Astrocyte (in vitro differentiated cells and primary cell): ENCODE results near the gene NPIPA5. TPM values are rescaled to one million over a fixed set of nuclear protein-coding genes. Genes with fewer than 3 reads are reported as not detected.
"Not testable (repeated sequence)": the region's sequence is repeated elsewhere in the genome, so short reads cannot be mapped to it uniquely, and the experiment has no call there.

Source experiments
- DNase-seq: peaks from one replicate; pipeline ENCODE4 v3.0.0-alpha.2; 2010; ENCODE audit warnings: low read depth
- FAIRE-seq: peaks from 2 replicates; lab custom pipeline; 2011; peaks lifted over from hg19 to GRCh38; lab: Jason Lieb, UNC
- H2AFZ ChIP-seq: 2 replicates; pipeline ENCODE4 v1.6.0; 2012; ENCODE audit warnings: low read depth, low read length, inconsistent platforms
- H3K27ac ChIP-seq: 2 replicates; pipeline ENCODE4 v1.5.1; 2011; ENCODE audit warnings: low read depth, low read length, inconsistent platforms
- H3K27me3 ChIP-seq: 2 replicates; pipeline ENCODE4 v1.6.0; 2011; ENCODE audit warnings: low read length, inconsistent platforms; ENCODE audit not compliant: insufficient read depth
- H3K36me3 ChIP-seq: 2 replicates; pipeline ENCODE4 v1.5.1; 2011; ENCODE audit warnings: low read length, inconsistent platforms; ENCODE audit not compliant: insufficient read depth
- H3K4me1 ChIP-seq: 2 replicates; pipeline ENCODE4 v1.5.1; 2011; ENCODE audit warnings: low read length, inconsistent platforms; ENCODE audit not compliant: insufficient read depth
- H3K4me2 ChIP-seq: 2 replicates; pipeline ENCODE4 v1.6.0; 2012; ENCODE audit warnings: low read length, inconsistent platforms
- H3K4me3 ChIP-seq: 2 replicates; pipeline ENCODE4 v1.5.1; 2011; ENCODE audit warnings: low read depth, mild to moderate bottlenecking, low read length, inconsistent platforms; ENCODE audit not compliant: insufficient read depth
- H3K79me2 ChIP-seq: 2 replicates; pipeline ENCODE4 v1.6.0; 2012; ENCODE audit warnings: mild to moderate bottlenecking, low read length, inconsistent platforms; ENCODE audit not compliant: insufficient read depth
- H3K9ac ChIP-seq: 2 replicates; pipeline ENCODE4 v1.6.0; 2012; ENCODE audit warnings: mild to moderate bottlenecking, low read length, inconsistent platforms
- H3K9me3 ChIP-seq: 2 replicates; pipeline ENCODE4 v1.5.1; 2012; ENCODE audit warnings: low read depth, mild to moderate bottlenecking, low read length, inconsistent platforms; ENCODE audit not compliant: insufficient read depth
- H4K20me1 ChIP-seq: 2 replicates; pipeline ENCODE4 v1.6.0; 2012; ENCODE audit warnings: low read length, inconsistent platforms; ENCODE audit not compliant: insufficient read depth
- H3K27ac Mint-ChIP-seq: one replicate; pipeline ENCODE4 v1.8.0; 2021; ENCODE audit warnings: mild to moderate bottlenecking, mixed read lengths; ENCODE audit not compliant: unreplicated experiment
- H3K27me3 Mint-ChIP-seq: one replicate; pipeline ENCODE4 v1.8.0; 2021; ENCODE audit warnings: low read depth, mixed read lengths; ENCODE audit not compliant: unreplicated experiment
- H3K36me3 Mint-ChIP-seq: one replicate; pipeline ENCODE4 v1.8.0; 2021; ENCODE audit warnings: low read depth, mixed read lengths; ENCODE audit not compliant: unreplicated experiment
- H3K4me1 Mint-ChIP-seq: one replicate; pipeline ENCODE4 v1.8.0; 2021; ENCODE audit warnings: low read depth, mixed read lengths; ENCODE audit not compliant: unreplicated experiment
- H3K4me3 Mint-ChIP-seq: one replicate; pipeline ENCODE4 v1.8.0; 2021; ENCODE audit warnings: mild to moderate bottlenecking, moderate library complexity, mixed read lengths; ENCODE audit not compliant: unreplicated experiment
- H3K9me3 Mint-ChIP-seq: one replicate; pipeline ENCODE4 v1.8.0; 2021; ENCODE audit warnings: mild to moderate bottlenecking, mixed read lengths; ENCODE audit not compliant: unreplicated experiment
- CTCF ChIP-seq: IDR thresholded peaks from 2 replicates; pipeline ENCODE4 v1.5.1; 2011; ENCODE audit warnings: low read depth, mild to moderate bottlenecking, inconsistent platforms, low read length, moderate library complexity; ENCODE audit not compliant: insufficient read depth
- EZH2 ChIP-seq: IDR thresholded peaks from 2 replicates; pipeline ENCODE4 v1.6.1; 2012; ENCODE audit warnings: mild to moderate bottlenecking, low read length, inconsistent platforms; ENCODE audit not compliant: insufficient read depth
- total RNA-seq: library from RNA; stranded (reverse); gene quantifications from 2 replicates; pipeline ENCODE4 v1.2.1, GENCODE V29; 2021

NPIPA5 gene
- total RNA-seq, 1 donor from 2014 or later, result 0.82 TPM

- not testable (repeated sequence) for H3K9me3 ChIP-seq, H2AFZ ChIP-seq, H3K27ac Mint-ChIP-seq, H4K20me1 ChIP-seq, H3K4me3 ChIP-seq, H3K4me1 Mint-ChIP-seq, H3K36me3 ChIP-seq, H3K36me3 Mint-ChIP-seq, H3K9ac ChIP-seq, H3K27ac ChIP-seq, H3K4me3 Mint-ChIP-seq, H3K27me3 ChIP-seq, DNase-seq, H3K79me2 ChIP-seq, FAIRE-seq, H3K4me2 ChIP-seq, H3K9me3 Mint-ChIP-seq, H3K4me1 ChIP-seq, H3K27me3 Mint-ChIP-seq
These were observed 29.7 kb upstream of the NPIPA5 start for GRCh38 chr16:15407756-15408155.

GRCh38 chr16:15404792-15405191 lies 26.7 kb upstream of the NPIPA5 start:
- Histone ChIP-seq H4K20me1 (no peaks in the 10 kb centered on the region), H3K9ac (no peak overlapping the region), H3K4me1 (no peaks in the 10 kb centered on the region), H3K4me3 (no peak overlapping the region), H3K9me3 (no peaks in the 10 kb centered on the region), H3K4me2 (no peak overlapping the region), H3K27ac (no peak overlapping the region), H3K36me3 (no peaks in the 10 kb centered on the region), H3K27me3 (no peaks in the 10 kb centered on the region), H2AFZ (no peak overlapping the region), H3K79me2 (no peaks in the 10 kb centered on the region)
- H3K36me3 Mint-ChIP-seq, result no peaks in the 10 kb centered on the region
- no peaks in the 10 kb centered on the region for H3K4me1 Mint-ChIP-seq
- no peak for FAIRE-seq
- DNase-seq, result no peak
- TF ChIP-seq EZH2, result no peak
- TF ChIP-seq CTCF, result no peak
- no peak overlapping the region for H3K27ac Mint-ChIP-seq
- H3K9me3 Mint-ChIP-seq, result no peaks in the 10 kb centered on the region
- no peak overlapping the region for H3K4me3 Mint-ChIP-seq
- no peaks in the 10 kb centered on the region for H3K27me3 Mint-ChIP-seq

GRCh38 chr16:15404091-15404490 lies 26.0 kb upstream of the NPIPA5 start:
- H3K79me2 ChIP-seq, H3K36me3 ChIP-seq, FAIRE-seq, H3K9me3 Mint-ChIP-seq, H3K4me1 ChIP-seq, DNase-seq, H3K4me3 Mint-ChIP-seq, H3K4me3 ChIP-seq, H3K4me2 ChIP-seq, H3K9me3 ChIP-seq, H3K27ac Mint-ChIP-seq, H2AFZ ChIP-seq, H3K36me3 Mint-ChIP-seq, H3K4me1 Mint-ChIP-seq, H4K20me1 ChIP-seq, H3K9ac ChIP-seq, H3K27me3 Mint-ChIP-seq, H3K27ac ChIP-seq, H3K27me3 ChIP-seq: not testable (repeated sequence)
